HG03135 (cell line): Measurements from ENCODE around the gene F12.
"Not testable (repeated sequence)": the region's sequence is repeated elsewhere in the genome, so short reads cannot be mapped to it uniquely, and the experiment has no call there.

ENCODE experiments used
- ATAC-seq: cut with Tn5 transposase; IDR thresholded peaks from one replicate; pipeline ENCODE4 v1.9.1; 2021; ENCODE audit warnings: mild to moderate bottlenecking, moderate library complexity; ENCODE audit not compliant: unreplicated experiment

Gene F12

DNA sequence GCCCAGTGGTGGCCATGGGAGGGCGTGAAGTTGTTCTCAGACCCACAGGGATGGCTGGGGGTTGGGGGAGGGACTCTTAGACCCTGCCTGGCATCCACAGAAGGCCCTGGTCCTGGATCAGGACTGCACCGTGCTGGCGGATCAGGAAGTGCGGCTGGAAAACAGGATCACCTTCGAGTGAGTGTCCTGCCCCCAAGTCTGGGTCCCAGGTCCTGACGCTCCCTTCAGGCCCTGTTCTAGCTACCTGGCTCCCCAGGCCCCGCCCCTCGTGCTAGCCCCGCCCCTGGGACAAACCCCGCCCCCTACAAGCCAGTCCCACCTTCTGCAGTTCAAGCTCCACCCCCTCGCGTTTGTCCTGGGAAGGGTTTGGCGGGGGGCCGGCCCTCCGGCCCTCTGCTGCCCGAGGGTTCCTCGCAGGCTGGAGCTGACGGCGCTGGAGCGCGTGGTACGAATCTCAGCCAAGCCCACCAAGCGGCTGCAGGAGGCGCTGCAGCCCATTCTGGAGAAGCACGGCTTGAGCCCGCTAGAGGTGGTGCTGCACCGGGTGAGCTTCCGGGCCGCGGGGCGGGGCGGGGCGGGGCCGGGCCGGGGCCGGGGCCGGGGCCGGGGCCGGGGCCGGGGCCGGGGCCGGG lies 38.8 kb downstream of the F12 start:
- no peak for ATAC-seq

DNA sequence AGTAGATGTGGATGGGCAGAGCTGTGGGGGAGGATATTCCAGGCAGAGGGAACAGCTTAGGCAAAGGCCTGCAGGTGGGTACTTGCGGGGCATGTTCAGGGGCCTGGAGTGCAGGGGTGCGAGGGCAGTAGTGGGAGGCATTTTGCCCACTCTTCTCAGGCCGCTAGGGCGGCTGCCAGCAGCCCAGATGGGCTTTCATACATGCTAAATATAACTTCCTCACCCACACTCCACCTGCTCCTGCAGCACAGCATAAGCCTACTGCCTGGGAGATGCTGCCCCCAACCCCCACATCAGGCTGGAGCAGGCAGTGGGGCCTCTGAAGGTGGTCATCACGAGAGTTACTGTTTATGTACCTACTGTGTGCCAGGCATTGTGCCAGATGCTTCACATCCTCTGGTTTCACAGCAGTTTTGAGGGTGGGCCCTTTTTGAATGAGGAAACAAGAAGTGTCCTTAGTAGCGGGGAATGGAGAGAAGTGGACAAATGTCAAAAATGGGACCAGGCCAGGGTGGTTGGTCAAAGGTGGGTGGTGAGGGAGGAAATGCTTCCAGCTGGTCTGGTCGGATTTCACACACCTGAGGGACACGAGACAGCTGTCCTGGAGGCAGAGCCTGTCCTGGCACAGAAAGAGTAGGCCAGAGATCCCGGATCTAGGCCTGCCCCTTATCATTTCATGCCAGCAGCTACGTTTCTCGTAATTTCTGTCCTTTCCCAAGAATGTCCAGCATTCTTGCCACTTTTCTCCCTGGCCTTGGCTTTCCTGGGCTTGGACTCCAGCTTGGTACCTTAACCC lies 39.5 kb downstream of the F12 start:
- no peak for ATAC-seq

DNA sequence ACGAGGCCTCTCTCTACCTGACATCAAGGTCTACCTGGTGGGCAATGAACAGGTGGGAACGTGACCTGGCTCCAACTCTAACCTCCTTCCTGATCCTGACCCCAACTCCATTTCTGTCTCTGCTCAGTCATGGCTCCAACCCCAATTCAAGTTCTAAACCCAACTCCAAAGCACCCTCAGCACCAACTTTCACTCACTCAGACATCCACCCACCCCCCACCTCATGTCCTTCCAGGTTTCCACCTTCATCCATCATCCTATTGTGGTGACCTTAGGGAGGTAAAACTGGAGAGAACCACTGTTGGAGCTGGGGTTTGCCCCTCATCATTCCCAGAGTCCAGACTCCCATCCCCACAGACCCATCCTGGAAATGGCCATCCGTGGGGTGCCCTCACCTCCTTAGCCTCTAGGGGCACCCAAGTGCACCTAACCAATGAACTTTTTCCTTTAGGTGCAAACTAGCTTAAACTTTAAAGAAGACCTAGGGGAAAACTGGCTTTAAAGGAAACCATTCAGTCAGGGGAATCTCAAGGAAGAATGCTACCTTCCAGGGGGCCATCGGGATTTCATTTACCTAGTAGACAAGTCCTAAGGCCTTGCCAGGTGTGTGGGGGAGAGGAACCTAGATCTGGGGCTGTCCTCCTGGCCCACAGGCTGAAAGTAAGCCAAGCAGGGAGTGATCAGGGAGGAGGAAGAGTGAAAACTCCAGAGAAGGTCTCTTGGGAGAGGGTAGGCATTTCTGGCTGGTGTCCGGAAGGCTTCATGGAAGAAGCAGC lies 40.3 kb downstream of the F12 start:
- ATAC-seq: no peak

DNA sequence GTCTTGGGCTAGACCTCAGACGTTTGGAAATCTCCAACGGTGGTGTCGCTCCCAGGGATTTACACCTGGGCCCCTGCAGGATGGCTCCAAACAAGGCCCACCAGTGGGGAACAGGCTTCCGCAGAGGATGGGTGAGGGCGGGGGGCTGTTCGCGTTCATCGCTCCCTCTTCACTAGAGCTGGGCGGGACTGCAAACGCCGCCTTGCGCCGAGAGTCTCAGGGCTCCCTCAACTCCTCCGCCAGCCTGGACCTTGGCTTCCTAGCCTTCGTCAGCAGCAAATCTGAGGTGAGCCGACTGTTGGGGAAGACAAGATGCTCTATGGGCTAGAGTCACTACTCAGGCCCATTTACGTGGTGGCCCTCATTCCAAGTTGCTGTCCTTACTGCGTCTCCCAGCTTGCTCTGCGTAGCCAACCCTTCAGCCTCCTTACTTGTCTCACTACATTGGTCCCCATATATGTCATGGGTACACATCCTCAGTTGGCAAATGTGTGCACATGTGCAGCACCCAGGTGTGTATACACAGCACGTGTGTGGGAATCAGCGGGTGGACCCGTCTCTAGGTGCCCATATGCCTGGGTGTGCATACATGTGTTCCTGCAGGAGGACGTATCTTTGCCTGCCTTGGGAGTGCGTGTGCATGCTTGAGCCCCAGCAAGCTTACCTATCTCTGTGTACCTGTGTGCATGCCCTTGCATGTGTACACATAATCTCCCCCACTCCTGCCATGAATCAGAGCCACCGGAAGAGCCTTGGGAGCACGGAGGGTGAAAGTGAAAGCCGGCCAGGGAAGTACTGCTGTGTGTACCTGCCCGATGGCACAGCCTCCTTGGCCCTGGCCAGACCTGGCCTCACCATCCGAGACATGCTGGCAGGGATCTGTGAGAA lies 41.1 kb downstream of the F12 start:
- no peak for ATAC-seq

DNA sequence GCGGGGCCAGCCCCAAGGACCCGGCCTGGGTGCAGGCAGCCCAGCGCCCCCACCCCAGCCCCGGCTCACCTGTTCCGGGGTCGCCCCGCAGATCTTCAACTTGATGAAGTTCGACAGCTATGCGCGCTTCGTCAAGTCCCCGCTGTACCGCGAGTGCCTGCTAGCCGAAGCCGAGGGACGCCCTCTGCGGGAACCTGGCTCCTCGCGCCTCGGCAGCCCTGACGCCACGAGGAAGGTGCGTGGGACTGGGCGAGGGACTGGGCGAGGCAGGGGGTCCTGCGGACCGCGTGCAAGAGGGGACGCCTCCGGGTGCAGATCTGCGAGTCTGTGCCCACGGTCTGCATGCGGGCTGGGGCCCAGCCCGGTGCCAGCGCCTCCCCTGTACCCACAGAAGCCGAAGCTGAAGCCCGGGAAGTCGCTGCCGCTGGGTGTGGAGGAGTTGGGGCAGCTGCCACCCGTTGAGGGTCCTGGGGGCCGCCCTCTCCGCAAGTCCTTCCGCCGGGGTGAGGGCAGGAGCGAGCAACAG lies 42.0 kb downstream of the F12 start:
- ATAC-seq: no peak

DNA sequence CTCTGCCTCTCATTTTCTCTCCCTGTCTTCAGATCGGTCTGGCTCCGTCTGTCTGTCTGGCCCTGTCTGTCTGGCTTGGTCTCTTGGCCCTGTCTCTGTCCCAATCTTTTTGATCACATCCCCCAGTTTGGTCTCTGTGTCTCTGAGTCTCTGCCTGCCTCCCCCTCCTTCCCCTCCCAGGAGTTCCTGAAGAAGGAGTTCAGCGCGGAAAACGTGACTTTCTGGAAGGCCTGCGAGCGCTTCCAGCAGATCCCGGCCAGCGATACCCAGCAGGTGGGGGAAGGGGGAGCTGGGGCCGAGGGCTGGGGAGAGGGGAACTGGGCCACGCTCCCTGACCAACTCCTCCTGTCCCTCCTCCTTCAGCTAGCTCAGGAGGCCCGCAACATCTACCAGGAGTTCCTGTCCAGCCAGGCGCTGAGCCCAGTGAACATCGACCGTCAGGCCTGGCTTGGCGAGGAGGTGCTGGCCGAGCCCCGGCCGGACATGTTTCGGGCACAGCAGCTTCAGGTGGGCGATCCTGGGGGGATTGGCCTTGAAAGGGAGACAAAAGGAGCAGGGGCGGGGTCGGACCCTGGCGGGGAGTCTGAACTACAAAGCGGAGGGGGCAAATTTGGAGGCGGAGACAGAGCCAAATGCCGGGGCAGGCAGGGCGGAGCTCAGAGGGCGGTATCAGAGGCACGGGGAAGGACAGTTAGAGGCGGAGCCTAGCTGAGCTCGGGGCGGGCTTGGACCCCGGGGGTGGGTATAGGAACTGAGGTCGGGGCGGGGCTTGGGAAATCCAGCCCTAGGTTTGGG lies 42.6 kb downstream of the F12 start:
- ATAC-seq: no peak

DNA sequence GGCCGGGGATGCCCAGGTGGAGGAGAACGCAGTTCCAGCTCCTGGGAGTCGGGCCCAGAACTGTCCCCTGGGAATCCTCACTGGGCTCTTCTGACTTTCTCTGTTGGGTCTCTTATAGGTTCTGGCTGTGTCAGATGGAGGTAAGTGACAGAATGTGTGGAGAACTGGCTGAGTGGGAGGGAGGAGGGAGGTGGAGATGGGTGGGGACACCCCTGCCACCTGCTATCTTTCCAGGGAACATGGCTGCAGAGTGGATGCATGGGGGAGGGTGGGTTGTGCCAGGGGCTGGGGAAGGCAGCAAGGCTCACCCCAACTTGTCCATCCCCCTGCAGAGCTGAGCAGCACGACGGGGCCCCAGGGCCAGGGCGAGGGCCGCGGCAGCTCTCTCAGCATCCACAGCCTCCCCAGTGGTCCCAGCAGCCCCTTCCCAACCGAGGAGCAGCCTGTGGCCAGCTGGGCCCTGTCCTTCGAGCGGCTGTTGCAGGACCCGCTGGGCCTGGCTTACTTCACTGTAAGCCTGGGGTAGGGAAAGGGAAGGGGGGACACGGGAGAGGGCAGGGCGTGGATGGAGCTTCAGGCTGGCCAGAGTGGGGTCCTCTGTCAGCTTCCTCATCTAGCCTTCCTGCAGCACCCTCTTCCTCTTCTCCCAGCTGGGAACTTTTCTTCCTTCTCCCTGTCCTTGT lies 43.4 kb downstream of the F12 start:
- ATAC-seq: no peak

DNA sequence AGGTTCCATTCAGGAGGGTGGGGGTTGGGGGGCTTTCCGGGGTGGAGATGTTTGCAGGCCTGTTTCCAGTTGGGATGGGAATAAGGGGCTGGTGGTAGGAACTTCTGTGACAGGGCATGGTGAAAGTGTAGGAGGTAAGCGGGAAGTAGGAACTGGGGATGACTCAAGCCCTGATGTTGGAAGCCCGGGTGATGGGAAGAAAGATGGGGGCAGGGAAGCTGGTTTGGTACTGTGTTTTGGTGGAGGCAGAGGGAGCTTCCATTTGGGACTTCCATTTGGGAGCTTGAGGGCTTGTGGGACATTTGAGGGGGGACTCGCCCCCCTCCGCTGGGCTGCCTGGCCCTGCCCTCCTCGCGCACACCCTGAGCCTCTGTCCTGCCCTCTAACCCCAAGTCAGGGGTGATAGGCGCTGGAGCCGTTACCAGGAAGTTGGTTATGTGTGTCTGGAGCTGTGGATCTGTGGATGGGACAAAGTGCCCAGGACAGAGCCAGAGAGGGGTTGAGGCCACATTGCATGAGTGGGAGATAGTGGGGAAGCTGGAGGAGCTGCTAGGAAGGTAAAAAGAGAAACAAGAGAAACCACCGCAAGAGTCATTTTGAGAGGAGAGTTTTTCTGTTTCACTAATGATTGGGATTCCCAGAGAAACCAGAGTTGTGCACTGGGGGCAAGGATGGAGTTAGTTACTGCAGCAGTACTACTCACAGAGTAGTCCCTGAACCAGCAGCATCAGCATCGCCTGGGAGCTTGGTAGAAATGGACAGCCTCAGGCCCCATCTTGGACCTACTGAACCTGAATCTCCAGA lies 45.0 kb downstream of the F12 start:
- ATAC-seq: no peak

DNA sequence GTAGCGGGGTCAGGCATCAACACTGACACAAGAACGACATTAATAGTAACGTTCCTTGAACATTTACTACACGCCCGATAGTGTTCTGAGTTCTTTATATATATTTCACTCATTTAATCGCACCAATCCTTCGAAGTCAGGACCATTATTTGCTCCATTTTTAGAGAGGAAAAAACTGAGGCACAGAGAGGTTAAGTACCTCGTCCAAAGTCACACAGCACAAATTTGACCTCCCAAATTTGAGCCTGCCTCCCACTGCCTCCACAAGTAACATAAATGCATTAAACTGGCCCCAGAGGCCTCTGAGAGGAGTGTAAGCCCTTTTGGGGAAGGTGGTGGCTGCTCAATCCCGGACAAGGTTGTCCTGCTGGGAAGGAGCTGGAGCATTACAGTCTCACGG lies 45.8 kb downstream of the F12 start:
- no peak for ATAC-seq

DNA sequence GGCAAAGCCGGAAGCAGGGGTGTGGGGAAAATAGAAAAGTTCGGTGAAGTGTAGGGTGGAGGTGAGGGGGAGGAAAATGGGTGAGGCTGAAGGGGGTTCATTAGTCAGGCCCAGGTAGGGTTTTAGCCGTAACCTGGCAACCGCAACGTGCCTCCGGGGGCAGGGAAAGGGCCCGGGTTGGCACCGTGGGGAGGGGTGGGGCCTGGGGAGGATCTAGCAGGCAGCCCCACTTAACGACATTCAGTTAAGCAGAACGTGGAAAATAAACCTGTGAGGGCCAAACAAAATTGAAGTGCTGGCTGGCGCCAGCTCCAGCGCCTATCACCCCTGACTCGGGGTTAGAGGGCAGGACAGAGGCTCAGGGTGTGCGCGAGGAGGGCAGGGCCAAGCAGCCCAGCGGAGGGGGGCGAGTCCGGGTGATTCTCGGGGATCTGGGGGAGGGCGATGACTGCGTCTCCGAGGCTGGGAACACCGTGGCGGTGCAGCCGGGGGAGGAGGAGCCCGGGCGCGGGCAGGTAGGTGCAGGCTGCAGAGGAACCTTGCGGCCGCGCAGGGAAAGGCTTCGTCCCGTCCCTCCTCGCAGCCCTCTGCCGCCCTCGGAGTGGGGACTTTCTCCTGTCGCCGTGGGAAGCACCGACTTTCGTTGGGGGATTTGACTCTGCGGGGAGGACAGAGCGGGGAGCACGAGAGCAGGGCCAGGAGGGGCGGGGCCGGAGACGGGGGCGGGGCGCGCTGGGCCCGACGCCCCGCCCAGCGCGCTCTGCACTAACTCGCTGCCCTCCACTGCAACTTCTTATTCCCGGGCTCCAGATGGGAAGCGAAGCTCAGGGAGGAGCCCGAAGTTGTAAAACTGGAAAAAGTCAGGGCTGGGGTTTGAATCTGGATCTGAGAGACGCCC lies 46.5 kb downstream of the F12 start:
- no peak for ATAC-seq

DNA sequence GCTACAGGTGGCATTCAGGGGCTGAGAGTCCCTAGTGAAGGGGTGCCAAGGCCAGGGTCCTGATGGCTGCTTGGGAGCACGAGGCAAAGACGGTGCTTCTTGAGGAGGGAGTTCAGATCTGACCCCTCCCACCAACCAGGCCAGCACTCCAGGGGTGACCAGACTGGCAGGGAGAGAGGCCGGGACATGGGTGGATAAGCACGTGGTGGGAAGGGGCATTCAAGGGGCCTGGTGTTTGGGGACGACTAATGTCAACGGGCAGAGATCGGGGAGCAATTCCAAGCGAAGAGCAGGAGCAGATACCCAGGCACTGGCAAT lies 47.1 kb downstream of the F12 start:
- no peak for ATAC-seq

DNA sequence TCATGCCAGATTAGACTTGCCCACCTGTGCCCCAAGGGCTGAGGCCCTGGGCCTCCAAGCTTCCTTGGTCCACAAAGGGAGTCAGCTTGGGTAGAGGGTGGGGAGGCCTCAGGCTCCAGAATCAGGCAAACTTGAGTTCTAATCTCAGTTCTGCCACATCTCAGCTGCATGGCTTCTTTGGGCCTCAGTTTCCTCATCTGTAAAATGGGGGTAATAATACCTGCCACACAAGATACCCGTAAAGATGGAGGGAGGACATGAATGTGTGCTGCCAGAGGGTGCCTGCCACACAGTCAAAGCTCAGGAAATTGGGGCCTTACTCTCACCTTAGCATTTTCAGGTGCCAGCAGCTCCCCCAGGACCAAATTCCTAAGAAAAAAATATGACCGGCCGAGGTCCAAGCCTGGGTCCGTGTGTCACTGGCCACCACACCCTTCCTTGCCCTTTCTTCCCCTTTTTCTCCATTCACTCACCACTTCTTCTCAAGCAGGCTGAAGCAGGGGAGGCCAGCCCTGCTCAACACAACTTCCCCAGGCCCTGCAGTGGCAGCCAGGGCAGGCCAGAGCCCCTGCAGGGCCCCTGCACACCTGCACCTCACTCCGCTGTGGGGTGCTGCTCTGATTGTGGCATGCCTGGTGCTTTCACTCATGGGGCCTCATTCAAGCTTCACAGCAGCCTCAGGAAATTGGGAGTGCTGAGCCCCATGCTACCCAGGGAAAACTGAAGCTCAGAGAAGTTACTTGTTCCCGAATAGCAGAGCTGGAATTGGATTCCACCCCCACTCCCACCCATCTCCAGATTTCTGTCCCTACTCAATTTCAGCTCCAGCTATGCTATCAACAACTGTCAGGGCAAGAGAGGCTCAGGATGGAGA lies 47.7 kb downstream of the F12 start:
- ATAC-seq: no peak

DNA sequence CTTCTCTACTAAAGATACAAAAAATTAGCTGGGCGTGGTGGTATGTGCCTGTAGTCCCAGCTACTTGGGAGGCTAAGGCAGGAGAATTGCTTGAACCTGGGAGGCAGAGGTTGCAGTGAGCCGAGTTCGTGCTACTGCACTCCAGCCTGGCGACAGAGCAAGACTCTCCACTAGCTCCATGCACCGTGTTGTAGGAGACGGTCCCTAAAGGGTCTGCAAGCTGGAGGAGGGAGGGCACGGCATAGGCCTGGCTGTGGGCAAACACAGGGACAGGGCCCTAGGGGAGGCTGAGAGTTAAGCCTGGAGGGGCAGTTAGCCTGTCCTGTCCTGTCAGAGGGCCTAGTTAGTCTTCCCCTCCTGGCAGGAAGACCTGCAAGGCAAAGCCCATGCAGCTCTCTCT lies 48.6 kb downstream of the F12 start:
- not testable (repeated sequence) for ATAC-seq

DNA sequence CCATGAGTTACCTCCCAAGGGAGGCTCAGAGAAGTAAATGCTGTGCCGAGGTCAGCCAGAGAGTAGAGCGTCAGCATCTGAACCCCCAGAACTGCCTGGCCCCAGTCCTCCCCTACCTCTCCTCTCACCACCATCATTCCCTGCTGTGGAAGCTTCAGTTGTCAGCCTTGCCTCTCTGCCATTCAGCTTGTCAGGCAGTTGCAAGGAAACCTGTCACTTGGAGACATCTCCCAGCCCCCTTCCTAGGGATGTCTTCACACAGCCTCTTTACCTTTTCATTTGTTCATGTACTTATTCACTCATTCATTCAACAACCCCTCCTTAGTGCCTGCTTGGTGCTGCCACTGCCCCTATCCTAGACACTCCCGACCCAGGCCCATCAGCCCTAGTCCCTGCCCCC lies 49.5 kb downstream of the F12 start:
- no peak for ATAC-seq

DNA sequence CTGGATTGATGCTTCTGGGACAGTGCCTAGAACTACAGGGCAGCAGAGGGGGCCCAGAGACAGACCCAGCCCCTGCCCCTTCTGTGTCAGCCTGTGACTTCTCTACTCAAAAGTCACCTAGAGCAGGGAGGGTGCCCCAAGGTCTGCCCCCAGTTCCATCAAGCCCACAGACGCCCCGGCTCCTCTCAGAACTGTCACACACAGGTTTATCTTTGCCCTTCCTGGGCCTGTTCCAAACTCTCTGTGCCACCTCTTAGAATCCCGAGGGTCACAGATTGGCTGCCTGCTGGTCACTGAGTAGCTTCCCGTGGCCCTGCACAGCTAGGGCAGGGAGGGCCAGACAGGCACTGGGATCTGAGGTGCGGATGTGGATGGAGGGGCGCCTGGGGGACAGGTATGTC lies 49.9 kb downstream of the F12 start:
- ATAC-seq: no peak

DNA sequence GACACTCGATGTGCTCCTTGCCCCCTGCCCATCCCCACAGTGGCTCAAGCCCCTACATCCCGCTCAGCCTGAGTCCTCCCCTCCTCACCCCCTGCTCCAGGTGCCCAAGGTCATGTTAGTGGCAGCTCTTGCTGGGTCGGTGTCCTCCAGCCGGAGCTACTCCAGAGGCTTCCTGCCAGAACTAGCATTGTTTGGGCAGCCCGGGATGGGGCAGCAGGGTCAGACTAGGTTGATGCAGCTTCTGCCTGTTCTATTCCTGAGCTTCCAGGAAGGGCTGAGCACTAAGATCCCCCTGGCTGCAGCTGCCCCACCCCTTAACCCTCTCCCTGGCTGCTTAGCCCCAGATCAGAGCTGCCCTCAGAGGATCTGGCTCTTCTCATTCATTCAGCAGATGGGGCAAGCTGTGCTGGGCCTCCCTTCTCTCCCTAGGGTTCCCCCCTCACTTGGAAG lies 51.0 kb downstream of the F12 start:
- no peak for ATAC-seq
